Activated T-cell treated with anti-CD3 and anti-CD28 coated beads, Interleukin-2, amount 50 U/mL, for 4 hours (primary cell): Measurements from ENCODE around the gene LARP1B. TPM values are rescaled to one million over a fixed set of nuclear protein-coding genes. Genes with fewer than 3 reads are reported as not detected.
"Not testable (repeated sequence)": the region's sequence is repeated elsewhere in the genome, so short reads cannot be mapped to it uniquely, and the experiment has no call there.

Source experiments
- ATAC-seq, 2 donors: fragments of 200-7000 bp; cut with Tn5 transposase; one replicate each; pipeline ENCODE4 v1.10.0; 2021
- DNase-seq: peaks from one replicate; pipeline ENCODE4 v3.0.0-alpha.2; 2020
- H3K27me3 Mint-ChIP-seq: one replicate; pipeline ENCODE4 v1.8.0; 2021; ENCODE audit warnings: low read depth, mixed read lengths
- H3K36me3 Mint-ChIP-seq: one replicate; pipeline ENCODE4 v1.8.0; 2022; ENCODE audit warnings: mixed read lengths; ENCODE audit not compliant: insufficient read depth
- H3K4me1 Mint-ChIP-seq: one replicate; pipeline ENCODE4 v1.8.0; 2021; ENCODE audit warnings: low read depth, mixed read lengths
- H3K4me3 Mint-ChIP-seq: one replicate; pipeline ENCODE4 v1.8.0; 2021; ENCODE audit warnings: mild to moderate bottlenecking, moderate library complexity, mixed read lengths
- H3K9me3 Mint-ChIP-seq: one replicate; pipeline ENCODE4 v1.8.0; 2021; ENCODE audit warnings: mixed read lengths
- total RNA-seq, 3 donors: library from RNA; stranded (reverse); gene quantifications; one replicate each; pipeline ENCODE4 v1.2.1, GENCODE V29; 2021

Gene LARP1B
- total RNA-seq, 3 donors from 2014 or later = 26.3 to 29.6 (median 29.4) TPM

- Mint-ChIP-seq H3K9me3 (no peaks in the 10 kb centered on the region), H3K4me3 (no peak overlapping the region), H3K4me1 (no peaks in the 10 kb centered on the region), H3K36me3 (no peaks in the 10 kb centered on the region), H3K27me3 (no peaks in the 10 kb centered on the region)
- DNase-seq = no peak
- no peak for ATAC-seq
Measured at GRCh38 chr4:128225148-128225547, 164.0 kb downstream of the LARP1B start.

GRCh38 chr4:128227991-128228571 lies 167.0 kb downstream of the LARP1B start:
- DNase-seq (no peak), ATAC-seq (no peak)
- Mint-ChIP-seq H3K4me3 (no peak overlapping the region), H3K9me3 (no peaks in the 10 kb centered on the region), H3K36me3 (no peaks in the 10 kb centered on the region), H3K4me1 (no peaks in the 10 kb centered on the region), H3K27me3 (no peaks in the 10 kb centered on the region)

- H3K36me3 Mint-ChIP-seq = no peaks in the 10 kb centered on the region
- no peaks in the 10 kb centered on the region for H3K27me3 Mint-ChIP-seq
- no peak for DNase-seq
- no peak overlapping the region for H3K4me3 Mint-ChIP-seq
- no peaks in the 10 kb centered on the region for H3K9me3 Mint-ChIP-seq
- no peak for ATAC-seq
- H3K4me1 Mint-ChIP-seq = no peaks in the 10 kb centered on the region
Measured at GRCh38 chr4:128228845-128229795, 168.0 kb downstream of the LARP1B start.

GRCh38 chr4:128232719-128233118 lies 171.6 kb downstream of the LARP1B start:
- Mint-ChIP-seq H3K4me1 (no peaks in the 10 kb centered on the region), H3K36me3 (no peaks in the 10 kb centered on the region), H3K4me3 (no peak overlapping the region), H3K27me3 (no peaks in the 10 kb centered on the region), H3K9me3 (no peaks in the 10 kb centered on the region)
- DNase-seq (no peak), ATAC-seq (no peak)

- H3K4me1 Mint-ChIP-seq = no peaks in the 10 kb centered on the region
- no peaks in the 10 kb centered on the region for H3K36me3 Mint-ChIP-seq
- no peaks in the 10 kb centered on the region for H3K27me3 Mint-ChIP-seq
- no peak for ATAC-seq
- DNase-seq = no peak
- no peak overlapping the region for H3K4me3 Mint-ChIP-seq
- no peaks in the 10 kb centered on the region for H3K9me3 Mint-ChIP-seq
Measured at GRCh38 chr4:128234836-128235235, 173.7 kb downstream of the LARP1B start.

- no peak overlapping the region for H3K4me3 Mint-ChIP-seq
- H3K27me3 Mint-ChIP-seq = peaks cover 7% of the 10 kb centered on the region
Measured at GRCh38 chr4:128241019-128241418, 179.9 kb downstream of the LARP1B start.

GRCh38 chr4:128241425-128241913 lies 180.4 kb downstream of the LARP1B start:
- peaks cover 7% of the 10 kb centered on the region for H3K27me3 Mint-ChIP-seq
- no peaks in the 10 kb centered on the region for H3K4me1 Mint-ChIP-seq
- ATAC-seq = no peak
- H3K36me3 Mint-ChIP-seq = no peaks in the 10 kb centered on the region
- no peak for DNase-seq
- no peaks in the 10 kb centered on the region for H3K9me3 Mint-ChIP-seq
- H3K4me3 Mint-ChIP-seq = no peak overlapping the region

More at GRCh38 chr4:128241019-128241418, 179.9 kb downstream of the LARP1B start:
- ATAC-seq = no peak
- Mint-ChIP-seq H3K4me1 (no peaks in the 10 kb centered on the region), H3K9me3 (no peaks in the 10 kb centered on the region), H3K36me3 (no peaks in the 10 kb centered on the region)
- DNase-seq = no peak

- H3K36me3 Mint-ChIP-seq = no peaks in the 10 kb centered on the region
- H3K4me1 Mint-ChIP-seq = no peaks in the 10 kb centered on the region
- H3K4me3 Mint-ChIP-seq = no peak overlapping the region
- peaks cover 7% of the 10 kb centered on the region for H3K27me3 Mint-ChIP-seq
- ATAC-seq = no peak
- no peaks in the 10 kb centered on the region for H3K9me3 Mint-ChIP-seq
- DNase-seq = no peak
Measured at GRCh38 chr4:128241981-128242380, 180.9 kb downstream of the LARP1B start.

- H3K27me3 Mint-ChIP-seq = peaks cover 7% of the 10 kb centered on the region
- ATAC-seq (no peak), DNase-seq (no peak)
- H3K4me1 Mint-ChIP-seq = no peaks in the 10 kb centered on the region
- no peak overlapping the region for H3K4me3 Mint-ChIP-seq
- no peaks in the 10 kb centered on the region for H3K36me3 Mint-ChIP-seq
- no peaks in the 10 kb centered on the region for H3K9me3 Mint-ChIP-seq
Measured at GRCh38 chr4:128242601-128243000, 181.5 kb downstream of the LARP1B start.

GRCh38 chr4:128244379-128244778 lies 183.3 kb downstream of the LARP1B start:
- DNase-seq (no peak), ATAC-seq (no peak)
- no peaks in the 10 kb centered on the region for H3K36me3 Mint-ChIP-seq
- no peak overlapping the region for H3K4me3 Mint-ChIP-seq
- H3K27me3 Mint-ChIP-seq = peaks cover 7% of the 10 kb centered on the region
- H3K4me1 Mint-ChIP-seq = no peaks in the 10 kb centered on the region
- H3K9me3 Mint-ChIP-seq = peaks cover 10% of the 10 kb centered on the region

GRCh38 chr4:128245391-128245790 lies 184.3 kb downstream of the LARP1B start:
- H3K9me3 Mint-ChIP-seq = peaks cover 15% of the 10 kb centered on the region
- H3K4me3 Mint-ChIP-seq, DNase-seq, ATAC-seq, H3K27me3 Mint-ChIP-seq, H3K4me1 Mint-ChIP-seq, H3K36me3 Mint-ChIP-seq: not testable (repeated sequence)

- H3K4me3 Mint-ChIP-seq = no peak overlapping the region
- H3K9me3 Mint-ChIP-seq = peaks cover 16% of the 10 kb centered on the region
- no peak for ATAC-seq
- peaks cover 9% of the 10 kb centered on the region for H3K27me3 Mint-ChIP-seq
- no peaks in the 10 kb centered on the region for H3K4me1 Mint-ChIP-seq
- DNase-seq = no peak
- H3K36me3 Mint-ChIP-seq = no peaks in the 10 kb centered on the region
Measured at GRCh38 chr4:128247906-128248305, 186.8 kb downstream of the LARP1B start.

GRCh38 chr4:128249787-128250668 lies 188.9 kb downstream of the LARP1B start:
- Mint-ChIP-seq H3K27me3 (peaks cover 22% of the 10 kb centered on the region), H3K9me3 (peaks cover 16% of the 10 kb centered on the region), H3K4me3 (no peak overlapping the region), H3K36me3 (no peaks in the 10 kb centered on the region), H3K4me1 (no peaks in the 10 kb centered on the region)
- no peak for ATAC-seq
- no peak for DNase-seq

- peaks cover 26% of the 10 kb centered on the region for H3K27me3 Mint-ChIP-seq
Measured at GRCh38 chr4:128255906-128256305, 194.8 kb downstream of the LARP1B start.

More at GRCh38 chr4:128255906-128256305, 194.8 kb downstream of the LARP1B start:
- DNase-seq = no peak
- no peak for ATAC-seq
- Mint-ChIP-seq H3K4me1 (no peaks in the 10 kb centered on the region), H3K36me3 (no peaks in the 10 kb centered on the region), H3K9me3 (no peaks in the 10 kb centered on the region), H3K4me3 (no peak overlapping the region)
